Activated gamma-delta T cell treated with Interleukin-2 at 50 U/mL for 16 hours (primary cell): ENCODE measurements around the gene TGFB1.
A peak's percentile ranks its signal among the peaks of the same experiment; 100 is the strongest.

Source experiments
- DNase-seq: peaks from one replicate; pipeline ENCODE4 v3.0.0-alpha.2; 2020

The TGFB1 gene

DNA sequence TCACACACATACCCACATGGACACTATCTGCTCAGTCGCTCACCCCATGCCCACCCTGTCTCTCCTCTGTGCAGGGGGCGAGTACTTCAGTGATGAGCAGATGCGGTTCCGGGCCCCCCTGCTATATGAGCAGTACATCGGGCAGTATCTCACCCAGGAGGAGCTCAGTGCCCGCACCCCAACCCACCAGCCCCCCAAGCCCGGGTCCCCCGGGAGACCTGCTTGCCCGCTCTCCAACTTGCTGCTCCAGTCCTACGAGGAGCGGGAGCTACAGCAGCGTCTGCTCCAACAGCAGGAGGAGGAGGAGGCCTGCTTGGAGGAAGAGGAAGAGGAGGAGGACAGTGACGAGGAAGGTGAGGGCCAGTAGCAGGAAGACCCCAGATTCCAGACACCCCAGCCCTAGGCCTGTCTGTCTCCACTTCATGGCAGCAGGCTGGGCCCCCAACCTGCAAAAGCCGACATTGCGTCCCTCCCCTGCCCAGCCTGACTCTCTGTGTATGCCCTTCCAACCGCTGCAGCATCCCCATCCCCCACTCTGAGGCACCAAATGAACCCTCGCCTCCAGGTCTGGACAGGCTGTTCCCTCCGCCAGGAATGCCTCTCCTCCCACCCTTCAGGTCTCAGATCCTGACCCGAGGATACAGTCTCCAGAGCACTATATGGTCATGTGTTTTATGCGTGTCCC lies 34.1 kb downstream of the TGFB1 start:
- no peak for DNase-seq

GRCh38 chr19:41318696-41319499 lies 34.8 kb downstream of the TGFB1 start:
- no peak for DNase-seq

GRCh38 chr19:41316306-41316920 lies 37.3 kb downstream of the TGFB1 start:
- no peak for DNase-seq

DNA sequence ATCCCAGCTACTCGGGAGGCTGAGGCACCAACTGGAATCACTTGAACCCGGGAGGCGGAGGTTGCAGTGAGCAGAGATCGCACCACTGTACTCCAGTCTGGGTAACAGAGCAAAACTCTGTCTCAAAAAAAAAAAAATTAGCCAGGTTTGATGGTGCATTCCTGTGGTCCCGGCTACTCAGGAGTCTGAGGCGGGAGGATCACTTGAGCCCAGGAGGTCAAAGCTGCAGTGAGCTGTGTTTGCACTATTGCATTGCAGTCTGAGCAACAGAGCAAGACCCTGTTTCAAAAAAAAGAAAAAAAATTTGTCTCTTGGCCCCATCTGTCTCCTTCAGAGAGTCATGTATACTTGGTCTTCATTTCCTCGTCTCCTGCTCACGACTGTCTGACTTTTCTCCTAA lies 42.1 kb downstream of the TGFB1 start:
- DNase-seq = no peak

DNA sequence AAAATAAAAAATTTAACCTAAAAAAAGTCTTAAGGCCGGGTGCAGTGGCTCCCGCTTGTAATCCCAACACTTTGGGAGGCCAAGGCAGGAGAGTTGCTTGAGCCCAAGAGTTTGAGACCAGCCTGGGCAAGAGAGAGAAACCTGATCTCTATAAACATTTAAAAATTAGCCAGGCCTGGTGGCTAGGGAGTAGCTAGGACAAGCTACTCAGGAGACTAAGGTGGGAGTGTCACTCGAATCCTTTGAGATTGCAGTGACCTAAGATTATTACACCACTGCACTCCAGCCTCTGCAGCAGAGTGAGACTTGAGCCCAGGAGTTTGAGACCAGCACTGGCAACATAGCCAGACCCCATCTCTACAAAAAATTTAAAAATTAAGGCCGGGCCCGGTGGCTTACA lies 42.6 kb downstream of the TGFB1 start:
- no peak for DNase-seq

- DNase-seq = peak; percentile 88
Observed at GRCh38 chr19:41310033-41310831, 43.5 kb downstream of the TGFB1 start, which contains the start of gene CCDC97. Gene CCDC97 (plus strand): TSS chr19:41310172. CDS start chr19:41310311, 139 bp downstream.

DNA sequence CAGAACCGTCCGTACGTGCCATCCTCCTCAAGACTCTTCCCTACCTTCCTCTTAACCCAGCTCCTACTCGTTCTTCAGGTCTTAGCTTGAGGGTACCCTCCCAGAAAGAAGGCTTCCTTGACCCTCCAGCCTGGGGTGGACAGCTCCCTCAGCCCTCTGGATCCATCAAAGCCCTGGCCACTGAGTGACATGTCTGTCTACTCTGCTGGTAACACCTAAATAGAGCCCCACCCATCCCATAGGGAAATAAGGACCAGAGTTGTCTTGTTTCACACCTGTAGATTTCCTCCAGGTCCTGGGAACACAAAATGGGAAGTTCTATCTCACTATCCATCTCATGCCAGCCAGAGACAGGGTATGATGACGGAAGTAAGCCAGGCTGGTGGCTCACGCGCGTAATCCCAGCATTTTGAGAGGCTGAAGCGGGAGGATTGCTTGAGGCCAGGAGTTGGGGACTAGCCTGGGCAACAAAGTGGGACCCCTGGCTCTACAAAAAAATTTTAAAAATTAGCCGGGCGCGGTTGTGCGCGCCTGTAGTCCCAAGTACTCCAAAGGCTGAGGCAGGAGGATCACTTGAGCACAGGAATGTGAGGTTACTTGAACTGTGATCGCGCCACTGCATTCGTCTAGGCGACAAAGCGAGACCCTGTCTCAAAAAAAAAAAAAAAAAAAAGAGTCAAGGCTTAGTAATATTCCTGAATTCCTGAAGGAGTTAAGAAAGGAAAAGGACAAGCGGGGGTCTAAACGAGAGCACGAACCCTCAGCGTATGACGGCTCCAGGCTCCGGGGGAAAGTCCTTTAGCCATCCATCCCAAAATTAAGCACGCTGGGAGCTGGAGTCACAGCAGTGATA lies 44.3 kb downstream of the TGFB1 start:
- no peak for DNase-seq

DNA sequence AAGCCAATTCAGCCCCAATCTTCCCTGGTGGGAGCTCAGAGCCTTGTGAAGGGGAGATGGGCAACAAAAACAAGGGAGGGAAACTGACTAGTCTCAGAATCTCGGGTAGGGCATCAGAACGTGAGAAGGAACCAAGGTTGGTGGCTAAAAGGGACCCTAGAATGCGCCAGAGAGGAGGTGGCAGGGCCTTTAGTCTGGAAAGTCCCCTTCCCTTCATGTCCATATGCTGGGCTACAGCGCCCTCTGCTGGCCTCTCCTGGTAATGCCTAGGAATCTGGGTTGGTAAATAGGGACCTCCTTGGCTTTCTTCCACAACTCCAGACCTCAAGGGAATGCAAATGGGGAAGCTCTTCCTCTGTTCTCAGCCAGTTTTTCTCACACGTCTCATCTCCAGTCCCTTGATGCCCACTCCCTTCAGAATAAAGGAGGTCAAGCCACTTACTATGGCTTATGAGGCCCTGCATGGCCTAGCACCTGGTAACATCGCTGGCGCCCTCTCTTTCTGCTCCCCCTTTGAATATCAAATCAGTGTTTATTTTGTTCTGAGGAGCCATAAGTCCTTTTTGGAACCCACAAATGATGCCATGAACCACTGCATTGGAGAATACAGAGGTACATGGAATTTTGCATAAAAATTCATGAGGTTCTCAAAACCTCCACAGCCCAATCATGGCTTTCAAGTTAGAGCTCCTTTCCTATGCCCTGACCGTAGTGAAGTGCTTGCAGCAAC lies 45.1 kb downstream of the TGFB1 start:
- DNase-seq = peak; percentile 97

GRCh38 chr19:41307954-41308449 lies 45.7 kb downstream of the TGFB1 start:
- DNase-seq = no peak

DNA sequence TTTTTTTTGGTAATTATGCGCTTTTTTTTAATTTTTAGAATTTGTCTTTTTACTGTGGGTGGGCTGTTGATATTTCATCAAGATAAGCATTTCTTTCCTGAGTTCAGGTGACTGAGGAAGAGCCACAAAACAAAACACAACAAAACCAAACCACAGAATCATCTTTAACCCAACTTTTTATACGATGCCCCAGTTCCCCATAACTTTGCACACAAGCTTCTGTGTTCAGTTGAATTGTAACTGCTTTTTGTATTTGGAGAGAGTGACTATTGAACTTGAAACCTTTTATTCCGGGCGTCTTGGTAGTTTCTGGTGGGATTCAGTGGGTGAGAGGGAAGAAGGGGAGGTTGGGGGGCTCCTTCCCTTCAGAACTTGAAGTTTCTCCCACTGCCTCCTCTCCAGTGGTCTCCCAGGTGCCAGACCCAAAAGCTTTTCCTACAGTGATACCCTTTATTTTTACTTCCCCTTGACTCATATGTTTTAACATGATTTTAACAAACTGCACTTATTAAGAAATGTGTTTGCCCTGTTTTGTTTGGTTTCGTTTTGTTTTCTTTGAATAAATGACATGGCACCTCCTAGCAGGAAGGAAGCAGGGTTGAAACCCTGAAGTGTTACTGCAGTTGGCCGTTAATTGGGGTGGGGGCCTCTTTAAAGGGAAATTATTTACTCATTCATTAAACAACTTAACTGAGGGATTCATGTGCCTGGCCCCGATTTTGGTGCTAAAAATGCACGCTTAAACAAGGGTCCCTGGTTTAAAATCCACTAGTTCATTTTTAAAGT lies 46.4 kb downstream of the TGFB1 start:
- DNase-seq = no peak

DNA sequence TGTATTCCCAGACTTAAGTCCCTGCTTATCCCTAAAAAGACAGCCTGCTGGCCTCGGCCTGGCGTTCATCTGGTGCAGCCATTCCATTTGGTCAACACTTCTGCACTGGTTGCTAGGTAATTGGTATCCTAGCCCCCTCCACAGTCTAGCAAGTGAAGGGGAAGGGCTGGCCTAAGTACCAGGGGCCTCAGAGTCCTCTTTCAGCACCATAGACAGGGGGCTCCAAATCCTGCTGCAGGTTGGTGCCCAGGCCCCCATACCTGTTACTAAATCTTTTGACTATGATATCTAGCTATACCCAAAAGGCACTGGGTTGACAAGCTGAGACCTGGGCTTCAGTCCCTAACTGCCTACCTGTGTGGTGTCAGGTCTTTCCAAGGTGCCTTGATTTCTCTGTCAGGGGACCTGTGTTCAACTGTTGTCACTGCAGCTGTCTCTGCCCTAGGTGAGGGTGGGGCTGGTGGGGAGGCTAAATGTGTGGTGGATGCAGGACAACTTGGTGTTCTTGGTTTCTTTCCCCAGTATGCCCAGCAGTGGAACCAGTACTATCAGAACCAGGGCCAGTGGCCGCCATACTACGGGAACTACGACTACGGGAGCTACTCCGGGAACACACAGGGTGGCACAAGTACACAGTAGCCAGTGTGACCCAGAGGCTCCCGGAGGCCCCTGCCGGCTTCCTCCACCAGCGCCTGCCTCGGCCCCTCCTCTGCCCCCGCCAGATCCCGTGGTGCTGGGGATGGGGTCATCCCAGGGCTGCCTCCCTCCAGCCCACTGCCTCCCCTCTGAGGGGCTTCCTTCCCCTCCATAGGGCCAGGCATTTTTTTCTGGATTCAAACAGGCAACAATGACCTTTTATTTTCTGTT lies 47.6 kb downstream of the TGFB1 start:
- no peak for DNase-seq

- DNase-seq = no peak
Observed at GRCh38 chr19:41304706-41305483, 48.8 kb downstream of the TGFB1 start.

DNA sequence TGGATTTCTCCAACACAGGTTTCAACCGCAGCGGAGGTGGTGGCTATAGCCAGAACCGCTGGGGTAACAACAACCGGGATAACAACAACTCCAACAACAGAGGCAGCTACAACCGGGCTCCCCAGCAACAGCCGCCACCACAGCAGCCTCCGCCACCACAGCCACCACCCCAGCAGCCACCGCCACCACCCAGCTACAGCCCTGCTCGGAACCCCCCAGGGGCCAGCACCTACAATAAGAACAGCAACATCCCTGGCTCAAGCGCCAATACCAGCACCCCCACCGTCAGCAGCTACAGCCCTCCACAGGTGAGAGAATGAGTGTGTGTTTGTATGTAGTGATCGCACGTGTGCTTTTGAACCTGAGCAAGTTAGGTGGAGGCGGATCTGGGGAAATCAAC lies 49.8 kb downstream of the TGFB1 start:
- no peak for DNase-seq

DNA sequence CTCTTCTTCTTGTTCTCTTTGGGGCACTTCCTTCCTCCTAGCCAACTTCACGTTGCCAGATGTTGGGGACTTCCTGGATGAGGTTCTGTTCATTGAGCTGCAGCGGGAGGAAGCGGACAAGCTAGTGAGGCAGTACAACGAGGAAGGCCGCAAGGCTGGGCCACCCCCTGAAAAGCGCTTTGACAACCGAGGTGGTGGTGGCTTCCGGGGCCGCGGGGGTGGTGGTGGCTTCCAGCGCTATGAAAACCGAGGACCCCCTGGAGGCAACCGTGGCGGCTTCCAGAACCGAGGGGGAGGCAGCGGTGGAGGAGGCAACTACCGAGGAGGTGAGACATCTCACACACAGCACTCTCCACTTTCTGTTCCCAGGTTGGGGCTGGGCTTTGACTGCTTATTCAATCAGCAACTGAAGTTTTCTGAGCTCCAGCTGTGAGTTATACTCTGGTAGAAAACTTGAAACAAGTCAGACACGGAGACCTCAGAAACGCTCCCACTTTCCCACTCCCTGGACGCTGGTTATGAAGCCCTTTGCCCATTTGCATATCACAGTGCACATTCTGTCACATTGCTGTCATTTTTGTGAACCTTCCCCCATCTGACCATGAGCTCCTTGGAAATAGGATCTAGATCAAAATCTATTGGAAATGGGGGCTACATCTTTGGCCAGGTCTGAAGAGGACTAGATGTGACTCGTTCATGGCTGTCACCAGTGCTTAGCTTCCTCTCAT lies 50.9 kb downstream of the TGFB1 start:
- DNase-seq = peak; percentile 77

DNA sequence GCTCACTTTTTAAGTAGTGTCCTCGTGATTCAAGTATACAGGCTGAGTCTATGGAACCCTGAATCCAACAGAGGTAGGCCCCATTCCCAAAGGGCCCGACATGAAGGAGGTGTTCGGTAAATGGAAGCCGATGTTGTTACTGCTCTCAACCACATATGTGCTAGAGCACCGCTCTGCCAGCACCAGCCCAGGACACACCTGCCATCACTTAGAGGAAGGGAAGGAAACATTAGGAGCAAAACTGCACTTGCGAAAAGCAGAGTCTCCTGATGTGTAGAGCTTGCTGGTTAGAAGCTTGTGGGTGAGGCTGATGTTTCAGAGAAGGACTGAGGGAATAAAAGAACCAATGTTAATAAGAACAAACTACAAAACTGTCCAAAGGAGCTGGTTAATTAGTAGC lies 53.2 kb downstream of the TGFB1 start:
- no peak for DNase-seq

GRCh38 chr19:41299755-41300089 lies 54.0 kb downstream of the TGFB1 start:
- DNase-seq = peak; percentile 69

DNA sequence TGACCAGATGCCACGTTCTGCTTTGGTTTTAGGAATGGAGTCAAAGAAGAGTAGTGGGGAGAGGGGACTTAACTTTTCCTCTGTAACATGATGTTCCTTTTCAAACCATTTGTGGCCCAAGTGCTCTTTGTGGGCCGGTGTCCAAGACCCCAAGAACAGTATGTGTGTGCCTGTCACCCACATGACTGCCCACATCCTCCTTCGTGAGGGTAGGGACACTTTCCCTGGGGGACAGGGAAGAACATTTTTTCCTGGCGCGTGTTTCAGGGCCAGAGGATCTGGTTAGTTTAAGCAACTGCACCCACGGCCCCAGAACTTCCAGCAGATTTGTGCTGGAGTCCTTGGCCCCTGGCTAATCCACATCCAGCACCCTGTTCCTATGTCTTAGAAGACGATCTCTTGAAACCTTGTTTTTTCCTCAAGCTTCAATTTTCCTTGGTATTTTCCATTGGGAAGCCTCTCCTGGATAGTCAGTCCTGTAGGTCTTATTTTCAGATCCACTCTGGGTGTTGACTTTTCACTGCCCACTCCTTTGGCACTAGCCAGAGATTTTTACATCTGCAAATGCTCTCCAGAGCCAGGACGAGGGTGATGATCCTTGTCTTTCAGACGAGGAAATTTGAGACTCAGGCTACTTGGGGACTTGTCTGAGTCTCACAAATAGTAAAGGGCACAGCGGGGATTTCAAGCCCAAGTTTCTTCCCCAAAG lies 54.5 kb downstream of the TGFB1 start:
- DNase-seq = no peak
